H4 (cell line): ENCODE measurements around the gene FYN. TPM values are rescaled to one million over a fixed set of nuclear protein-coding genes. Genes with fewer than 3 reads are reported as not detected.

Experiments used
- DNase-seq: peaks from one replicate; pipeline ENCODE4 v3.0.0-alpha.2; 2015; ENCODE audit warnings: low spot score
- total RNA-seq: library from RNA; depleted of rRNA; stranded (reverse); fragments of >200 nt; shearing (Covaris generic); gene quantifications from 2 replicates; pipeline ENCODE4 v1.2.3, GENCODE V29; 2014

The FYN gene
- total RNA-seq, 1 experiment from 2014 or later: 19.9 TPM

- DNase-seq: no peak
Measured at GRCh38 chr6:111748231-111748647, 125.0 kb downstream of the FYN start.

GRCh38 chr6:111747829-111748228 is 125.4 kb downstream of the FYN start:
- no peak for DNase-seq

GRCh38 chr6:111747396-111747795 is 125.9 kb downstream of the FYN start:
- no peak for DNase-seq

- no peak for DNase-seq
Measured at GRCh38 chr6:111746983-111747382, 126.3 kb downstream of the FYN start.

- no peak for DNase-seq
Measured at GRCh38 chr6:111745636-111746035, 127.6 kb downstream of the FYN start.

GRCh38 chr6:111745186-111745585 is 128.1 kb downstream of the FYN start:
- DNase-seq: no peak

- DNase-seq: no peak
Measured at GRCh38 chr6:111743862-111744692, 129.2 kb downstream of the FYN start.

GRCh38 chr6:111743360-111743759 is 129.9 kb downstream of the FYN start:
- no peak for DNase-seq

GRCh38 chr6:111741177-111741952 is 131.9 kb downstream of the FYN start:
- DNase-seq: no peak

- DNase-seq: no peak
Measured at GRCh38 chr6:111740506-111740905, 132.7 kb downstream of the FYN start.

- no peak for DNase-seq
Measured at GRCh38 chr6:111739257-111739696, 134.0 kb downstream of the FYN start.

GRCh38 chr6:111738631-111739030 is 134.6 kb downstream of the FYN start:
- no peak for DNase-seq

GRCh38 chr6:111738156-111738555 is 135.1 kb downstream of the FYN start:
- no peak for DNase-seq

- peak; percentile 16 for DNase-seq
Measured at GRCh38 chr6:111737065-111737521, 136.2 kb downstream of the FYN start.

- no peak for DNase-seq
Measured at GRCh38 chr6:111736005-111736608, 137.1 kb downstream of the FYN start.

- DNase-seq: no peak
Measured at GRCh38 chr6:111734068-111735061, 138.9 kb downstream of the FYN start.

- DNase-seq: no peak
Measured at GRCh38 chr6:111732390-111732789, 140.9 kb downstream of the FYN start.

- DNase-seq: no peak
Measured at GRCh38 chr6:111731456-111732195, 141.6 kb downstream of the FYN start.

GRCh38 chr6:111730864-111731263 is 142.4 kb downstream of the FYN start:
- DNase-seq: no peak

GRCh38 chr6:111727802-111728201 is 145.4 kb downstream of the FYN start:
- DNase-seq: no peak
